ENCODE measurements around the gene ZNF892.

Gene ZNF892

GRCh38 chr2:95207111-95207961 is at the start of gene ZNF892:
Gene ZNF892, plus strand, starts transcription at chr2:95207521. Its CDS starts 295 bp downstream, at chr2:95207816.
- peak; percentile 31 for TF ChIP-seq CTCF (IDR thresholded peaks at IDR 0.05; ENCODE audit: low read depth, low read length)
- peak within 1 kb of the TSS; percentile 75 to 83 for H3K4me3 ChIP-seq (replicated peaks in 1 of 2; ENCODE audit: low read depth in 2 of 2, low read length in 2 of 2)

GRCh38 chr2:95158441-95158840 is 48.9 kb upstream of the ZNF892 start:
- peak overlapping the region; percentile 66 to 86 for H3K4me3 ChIP-seq (replicated peaks in 1 of 2; ENCODE audit: low read depth in 2 of 2, low read length in 2 of 2)
- no peak for TF ChIP-seq CTCF (IDR thresholded peaks at IDR 0.05; ENCODE audit: low read depth, low read length)
- DNase-seq (ENCODE audit: low read depth in 2 of 2) = no peak

More at GRCh38 chr2:95207111-95207961, at the start of gene ZNF892:
- DNase-seq (ENCODE audit: low read depth in 2 of 2) = peak; percentile 89

- peak; percentile 48 to 49 for DNase-seq (ENCODE audit: low read depth in 2 of 2)
- H3K4me3 ChIP-seq (replicated peaks in 1 of 2; ENCODE audit: low read depth in 2 of 2, low read length in 2 of 2) = peak overlapping the region; percentile 66 to 86
- TF ChIP-seq CTCF (IDR thresholded peaks at IDR 0.05; ENCODE audit: low read depth, low read length) = no peak
Observed at GRCh38 chr2:95158891-95159619, 48.3 kb upstream of the ZNF892 start.

GRCh38 chr2:95159690-95160449 is 47.5 kb upstream of the ZNF892 start, which contains the start of gene ZNF514:
Gene ZNF514, minus strand, starts transcription at chr2:95159848. Its CDS starts 6,595 bp downstream, at chr2:95153253.
- DNase-seq (ENCODE audit: low read depth in 2 of 2) = peak; percentile 68 to 82
- no peak for TF ChIP-seq CTCF (IDR thresholded peaks at IDR 0.05; ENCODE audit: low read depth, low read length)
- H3K4me3 ChIP-seq (replicated peaks in 1 of 2; ENCODE audit: low read depth in 2 of 2, low read length in 2 of 2) = peak within 1 kb of the TSS; percentile 66 to 86

- peak overlapping the region; percentile 69 to 82 for H3K4me3 ChIP-seq (replicated peaks in 1 of 2; ENCODE audit: low read depth in 2 of 2, low read length in 2 of 2)
- DNase-seq (ENCODE audit: low read depth in 2 of 2) = no peak
- no peak for TF ChIP-seq CTCF (IDR thresholded peaks at IDR 0.05; ENCODE audit: low read depth, low read length)
Observed at GRCh38 chr2:95165030-95165370, 42.3 kb upstream of the ZNF892 start.

GRCh38 chr2:95165371-95166064 is 41.8 kb upstream of the ZNF892 start, which contains the start of gene ZNF2:
Gene ZNF2, plus strand, starts transcription at chr2:95165809. Its CDS starts 10,418 bp downstream, at chr2:95176227.
- peak; percentile 99 for DNase-seq (ENCODE audit: low read depth in 2 of 2)
- TF ChIP-seq CTCF (IDR thresholded peaks at IDR 0.05; ENCODE audit: low read depth, low read length) = peak; percentile 1
- peak within 1 kb of the TSS; percentile 69 to 82 for H3K4me3 ChIP-seq (replicated peaks in 1 of 2; ENCODE audit: low read depth in 2 of 2, low read length in 2 of 2)
